GM12878 (cell line): ENCODE results near the gene FGF11. TPM values are rescaled to one million over a fixed set of nuclear protein-coding genes. Genes with fewer than 3 reads are reported as not detected.
A peak's percentile ranks its signal among the peaks of the same experiment; 100 is the strongest.

Experiments used
- ATAC-seq: fragments of 200-7000 bp; cut with Tn5 transposase; 3 replicates; pipeline ENCODE4 v1.9.1; 2020; ENCODE audit warnings: mild to moderate bottlenecking, moderate library complexity
- BruUV-seq: library from RNA; stranded (reverse); fragments of 400-500 nt; replicated peaks from 2 replicates; lab custom pipeline; 2021; lab: Mats Ljungman, UMichigan
- CTCF ChIA-PET: fragments of 300-600 bp; sonication (Branson Sonifier 250); formaldehyde crosslinking; extraction: SDS; loops from one replicate; lab custom pipeline; 2021; ENCODE audit warnings: inconsistent platforms; lab: Yijun Ruan, JAX
- POLR2A ChIA-PET: fragments of 350-600 bp; formaldehyde crosslinking; extraction: SDS; loops from one replicate; lab custom pipeline; 2021; ENCODE audit warnings: inconsistent platforms; lab: Charles Lee
- RAD21 ChIA-PET: fragments of 300-600 bp; sonication (Branson Sonifier 250); formaldehyde crosslinking; loops from one replicate; lab custom pipeline; 2023; ENCODE audit warnings: antibody characterized with exemption; ENCODE audit not compliant: unreplicated experiment; lab: Charles Lee
- SMC1A ChIA-PET: fragments of 300-600 bp; sonication (Branson Sonifier 250); formaldehyde crosslinking; loops from one replicate; lab custom pipeline; 2023; ENCODE audit not compliant: unreplicated experiment, uncharacterized antibody; lab: Charles Lee
- DNase-seq: peaks from one replicate; pipeline ENCODE4 v3.0.0-alpha.2; 2011; ENCODE audit warnings: low read depth, low spot score
- FAIRE-seq: peaks from 3 replicates; lab custom pipeline; 2011; peaks lifted over from hg19 to GRCh38; lab: Jason Lieb, UNC
- H2AFZ ChIP-seq: 2 replicates; pipeline ENCODE4 v1.6.0; 2011; ENCODE audit warnings: low read depth, low read length, control low read depth; ENCODE audit not compliant: control insufficient read depth
- H3K27ac ChIP-seq: 2 replicates; pipeline ENCODE4 v1.5.1; 2011; ENCODE audit warnings: control low read depth; ENCODE audit not compliant: control insufficient read depth, insufficient read depth
- H3K27me3 ChIP-seq, 2 experiments: replicated peaks in 1 of 2; 2 replicates each; pipeline versions ENCODE4 v1.6.0 to v1.6.1; 2011; ENCODE audit warnings: low read length in 1 of 2; ENCODE audit not compliant: control insufficient read depth in 2 of 2, insufficient read depth in 2 of 2
- H3K36me3 ChIP-seq, 2 experiments: 2 replicates each; pipeline ENCODE4 v1.5.1; 2011; ENCODE audit warnings: low read length in 1 of 2; ENCODE audit not compliant: control insufficient read depth in 2 of 2, insufficient read depth in 2 of 2
- H3K4me1 ChIP-seq: 2 replicates; pipeline ENCODE4 v1.6.1; 2011; ENCODE audit warnings: mild to moderate bottlenecking, low read length, moderate library complexity, mixed read lengths; ENCODE audit not compliant: control insufficient read depth, insufficient read depth
- H3K4me2 ChIP-seq: 2 replicates; pipeline ENCODE4 v1.6.0; 2011; ENCODE audit warnings: control low read depth; ENCODE audit not compliant: control insufficient read depth, insufficient read depth
- H3K4me3 ChIP-seq: fragments of 200-600 bp; sonication (generic); 2 replicates; pipeline ENCODE4 v1.5.1; 2016
- H3K79me2 ChIP-seq: 2 replicates; pipeline ENCODE4 v1.6.0; 2011; ENCODE audit warnings: low read length; ENCODE audit not compliant: control insufficient read depth, insufficient read depth
- H3K9ac ChIP-seq: 2 replicates; pipeline ENCODE4 v1.8.0; 2011; ENCODE audit warnings: low read length, control low read depth, mixed read lengths; ENCODE audit not compliant: control insufficient read depth, insufficient read depth
- H3K9me3 ChIP-seq: replicated peaks from 3 replicates; pipeline ENCODE4 v1.5.1; 2011; ENCODE audit warnings: mild to moderate bottlenecking, low read length; ENCODE audit not compliant: control insufficient read depth, insufficient read depth
- H4K20me1 ChIP-seq: 2 replicates; pipeline ENCODE4 v1.6.0; 2011; ENCODE audit not compliant: control insufficient read depth, insufficient read depth
- ATF2 ChIP-seq: IDR thresholded peaks from 2 replicates; pipeline ENCODE4 v1.6.1; 2012; ENCODE audit warnings: low read length, inconsistent platforms
- BACH1 ChIP-seq: fragments of 450-650 bp; IDR thresholded peaks from 2 replicates; pipeline ENCODE4 v1.6.1; 2017; ENCODE audit warnings: mild to moderate bottlenecking, borderline replicate concordance
- CHD4 ChIP-seq: fragments of 200-600 bp; sonication (generic); IDR thresholded peaks from 2 replicates; pipeline ENCODE4 v1.6.1; 2016; ENCODE audit warnings: mild to moderate bottlenecking
- GABPA ChIP-seq: IDR thresholded peaks from 2 replicates; pipeline ENCODE4 v1.6.1; 2014; ENCODE audit warnings: antibody characterized with exemption, low read depth, mild to moderate bottlenecking, inconsistent platforms
- HDGF ChIP-seq: fragments of 450-650 bp; IDR thresholded peaks from 2 replicates; pipeline ENCODE4 v1.6.1; 2016; ENCODE audit warnings: antibody characterized with exemption
- SIX5 ChIP-seq: IDR thresholded peaks from 2 replicates; pipeline ENCODE4 v1.6.1; 2011; ENCODE audit warnings: mild to moderate bottlenecking, low read depth, low read length, moderate library complexity; ENCODE audit not compliant: severe bottlenecking
- SUZ12 ChIP-seq: fragments of 200-600 bp; sonication (generic); IDR thresholded peaks from one replicate; pipeline ENCODE4 v1.6.1; 2018; ENCODE audit warnings: antibody characterized with exemption, mild to moderate bottlenecking; ENCODE audit not compliant: unreplicated experiment
- TCF3 ChIP-seq: IDR thresholded peaks from 2 replicates; pipeline ENCODE4 v1.6.1; 2012; ENCODE audit warnings: low read depth, mild to moderate bottlenecking, low read length, borderline replicate concordance; ENCODE audit not compliant: insufficient read depth
- ZBED1 ChIP-seq: IDR thresholded peaks from 2 replicates; pipeline ENCODE4 v1.6.1; 2016; ENCODE audit warnings: borderline replicate concordance
- WGBS: methylation state at CpG from one replicate; pipeline ENCODE4 v1.1.6; 2016; ENCODE audit warnings: low lambda C conversion rate; ENCODE audit not compliant: insufficient replicate concordance, insufficient coverage; ENCODE audit errors: missing lambda C conversion rate; 5-methylcytosine and 5-hydroxymethylcytosine counted together
- in situ Hi-C: fragments of 300-500 bp; cut with MboI; formaldehyde crosslinking; loops from 9 replicates; pipeline ENCODE4 v1.14.3; 2018; ENCODE audit warnings: mixed read lengths
- intact Hi-C: fragments of 100-400 bp; cut with micrococcal nuclease; formaldehyde crosslinking; loops from one replicate; pipeline ENCODE4 v1.14.2; 2022; ENCODE audit not compliant: unreplicated experiment
- polyA plus RNA-seq, 11 experiments: library from polyadenylated mRNA; depleted of rRNA in 4 of 11; unstranded in 6 of 11; stranded (reverse) in 5 of 11; fragments of >200 nt; fragmentation: Nextera tagmentation in 4 of 11; fragmentation: Illumina TruSeq in 1 of 11; extraction: Ambion mirVana in 4 of 11; extraction: Trizol in 1 of 11; gene quantifications; 1 replicate in 1 of 11; 2 replicates in 10 of 11; pipeline versions ENCODE4 v1.2.1 to v1.2.3, GENCODE V29; 2011 to 2016; ENCODE audit warnings: inconsistent platforms in 2 of 11, missing spikeins in 2 of 11, low read depth in 1 of 11
- total RNA-seq, 4 experiments: library from RNA; depleted of rRNA in 3 of 4; stranded (reverse); fragments of >200 nt in 3 of 4; fragmentation: Illumina TruSeq in 1 of 4; extraction: Trizol in 1 of 4; gene quantifications; 2 replicates each; pipeline versions ENCODE4 v1.2.1 to v1.2.3, GENCODE V29; 2013 to 2021
- TF ChIP-seq, protein P1 (sequence below): IDR thresholded peaks from 2 replicates; pipeline ENCODE4 v1.6.1; 2011; ENCODE audit warnings: borderline replicate concordance, low read depth, mild to moderate bottlenecking, moderate library complexity, low read length; ENCODE audit not compliant: insufficient read depth, poor library complexity, severe bottlenecking

Gene FGF11
- total and polyA plus RNA-seq, 10 of the 15 experiments (the other 5 are each of a cell fraction or from before 2014, with no cell fraction given) = 0.69 to 21.1 (median 2.6) TPM

- no peaks in the 10 kb centered on the region for H3K36me3 ChIP-seq
- peaks cover 2% of the 10 kb centered on the region for H3K79me2 ChIP-seq
- SMC1A ChIA-PET = interaction anchor here (1.2 to 2.2 kb wide), 5 partner anchors 31 to 83 kb away, joined by 3 to 8 read pairs (median 4); partner anchors contain the start of gene TMEM102
- peak overlapping the region; percentile 70 for H3K4me2 ChIP-seq
- in situ Hi-C loops = no loop called here
- 15% methylated on average over 10 of the region's 16 CpGs for WGBS
- H2AFZ ChIP-seq = peak overlapping the region; percentile 86
- no peaks in the 10 kb centered on the region for H3K9me3 ChIP-seq
- peaks cover 0 to 6% of the 10 kb centered on the region in 2 experiments; a peak in 2 of 4 replicates for H3K27me3 ChIP-seq
- intact Hi-C loops = loop anchor here (5.0 kb wide), 1 partner anchor 34 kb away; the partner anchor contains the start of genes FGF11 and TMEM102
- ATAC-seq (peak; percentile 4; the same call in 2 of the 3 replicates), FAIRE-seq (no peak), DNase-seq (no peak)
- CTCF ChIA-PET = interaction anchor here (0.8 to 2.1 kb wide), 4 partner anchors 32 to 157 kb away, joined by 3 to 8 read pairs (median 4); partner anchors contain the start of genes ACAP1 and TMEM102
- H3K4me3 ChIP-seq = peak overlapping the region; percentile 85
- H3K27ac ChIP-seq = peak overlapping the region; percentile 50
- BruUV-seq = TSS peak; percentile 91
- H4K20me1 ChIP-seq = no peaks in the 10 kb centered on the region
- POLR2A ChIA-PET = interaction anchor here (0.5 to 2.7 kb wide), 15 partner anchors 8 to 284 kb away, joined by 3 to 23 read pairs (median 6); partner anchors contain the start of genes ACAP1, CD68, FGF11 and NEURL4
- H3K4me1 ChIP-seq = peaks cover 3% of the 10 kb centered on the region; the same call in 1 of the 2 replicates
- H3K9ac ChIP-seq = peak overlapping the region; percentile 87
- TF ChIP-seq HDGF (no peak), CHD4 (no peak), ZBED1 (no peak), SUZ12 (no peak), GABPA (no peak), SIX5 (no peak), TCF3 (no peak), ATF2 (no peak), BACH1 (no peak)
- TF ChIP-seq, protein P1, sequence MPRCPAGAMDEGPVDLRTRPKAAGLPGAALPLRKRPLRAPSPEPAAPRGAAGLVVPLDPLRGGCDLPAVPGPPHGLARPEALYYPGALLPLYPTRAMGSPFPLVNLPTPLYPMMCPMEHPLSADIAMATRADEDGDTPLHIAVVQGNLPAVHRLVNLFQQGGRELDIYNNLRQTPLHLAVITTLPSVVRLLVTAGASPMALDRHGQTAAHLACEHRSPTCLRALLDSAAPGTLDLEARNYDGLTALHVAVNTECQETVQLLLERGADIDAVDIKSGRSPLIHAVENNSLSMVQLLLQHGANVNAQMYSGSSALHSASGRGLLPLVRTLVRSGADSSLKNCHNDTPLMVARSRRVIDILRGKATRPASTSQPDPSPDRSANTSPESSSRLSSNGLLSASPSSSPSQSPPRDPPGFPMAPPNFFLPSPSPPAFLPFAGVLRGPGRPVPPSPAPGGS = no peak
- RAD21 ChIA-PET = interaction anchor here (0.8 to 2.2 kb wide), 8 partner anchors 9 to 284 kb away, joined by 3 to 13 read pairs (median 5); partner anchors contain the start of genes ACADVL, PLSCR3, SAT2 and TMEM102
These were observed 36.1 kb upstream of the FGF11 start for GRCh38 chr17:7403043-7403726.
